ENCODE results near the gene OS9.

DNA sequence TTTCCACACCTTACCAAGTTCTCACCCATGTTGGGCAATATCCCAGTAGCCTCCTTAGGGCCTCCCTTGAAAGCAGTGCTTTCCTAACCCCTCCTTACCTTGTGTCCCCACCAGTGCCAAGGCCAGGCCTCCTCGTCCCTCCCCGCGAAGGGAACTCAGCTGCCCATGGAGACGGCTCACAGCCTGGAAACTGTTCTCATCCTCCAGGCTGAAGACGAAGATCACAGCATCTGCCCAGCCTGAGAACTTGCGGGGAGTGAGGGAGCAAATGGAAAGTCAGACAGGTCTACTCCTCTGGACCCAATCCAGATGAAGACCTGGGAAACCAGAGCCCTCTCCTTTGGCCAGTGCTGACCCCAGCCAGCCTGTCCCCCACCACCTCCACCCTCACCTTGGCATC is 40.0 kb downstream of the OS9 start:
- TF ChIP-seq PHF8 (IDR thresholded peaks at IDR 0.05; ENCODE audit: borderline replicate concordance, low read depth), result no peak
- TF ChIP-seq RAD21 (conservative IDR thresholded peaks at IDR 0.05 in 1 of 2, IDR thresholded peaks at IDR 0.05 in 1 of 2), result no peak
- TF ChIP-seq, protein P1, sequence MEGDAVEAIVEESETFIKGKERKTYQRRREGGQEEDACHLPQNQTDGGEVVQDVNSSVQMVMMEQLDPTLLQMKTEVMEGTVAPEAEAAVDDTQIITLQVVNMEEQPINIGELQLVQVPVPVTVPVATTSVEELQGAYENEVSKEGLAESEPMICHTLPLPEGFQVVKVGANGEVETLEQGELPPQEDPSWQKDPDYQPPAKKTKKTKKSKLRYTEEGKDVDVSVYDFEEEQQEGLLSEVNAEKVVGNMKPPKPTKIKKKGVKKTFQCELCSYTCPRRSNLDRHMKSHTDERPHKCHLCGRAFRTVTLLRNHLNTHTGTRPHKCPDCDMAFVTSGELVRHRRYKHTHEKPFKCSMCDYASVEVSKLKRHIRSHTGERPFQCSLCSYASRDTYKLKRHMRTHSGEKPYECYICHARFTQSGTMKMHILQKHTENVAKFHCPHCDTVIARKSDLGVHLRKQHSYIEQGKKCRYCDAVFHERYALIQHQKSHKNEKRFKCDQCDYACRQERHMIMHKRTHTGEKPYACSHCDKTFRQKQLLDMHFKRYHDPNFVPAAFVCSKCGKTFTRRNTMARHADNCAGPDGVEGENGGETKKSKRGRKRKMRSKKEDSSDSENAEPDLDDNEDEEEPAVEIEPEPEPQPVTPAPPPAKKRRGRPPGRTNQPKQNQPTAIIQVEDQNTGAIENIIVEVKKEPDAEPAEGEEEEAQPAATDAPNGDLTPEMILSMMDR (IDR thresholded peaks at IDR 0.05), result no peak
- TF ChIP-seq MAZ (IDR thresholded peaks at IDR 0.05; ENCODE audit: borderline replicate concordance, low read depth, low read length), result no peak
- no peak for TF ChIP-seq JUNB (IDR thresholded peaks at IDR 0.05)
- no peak for TF ChIP-seq EP300 (IDR thresholded peaks at IDR 0.05)
- TF ChIP-seq, protein P2, sequence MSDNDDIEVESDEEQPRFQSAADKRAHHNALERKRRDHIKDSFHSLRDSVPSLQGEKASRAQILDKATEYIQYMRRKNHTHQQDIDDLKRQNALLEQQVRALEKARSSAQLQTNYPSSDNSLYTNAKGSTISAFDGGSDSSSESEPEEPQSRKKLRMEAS (IDR thresholded peaks at IDR 0.05), result no peak
- TF ChIP-seq POLR2A (IDR thresholded peaks at IDR 0.05; ENCODE audit: low read length), result no peak
- TF ChIP-seq CBX8 (IDR thresholded peaks at IDR 0.05), result no peak
- TF ChIP-seq, protein P3, sequence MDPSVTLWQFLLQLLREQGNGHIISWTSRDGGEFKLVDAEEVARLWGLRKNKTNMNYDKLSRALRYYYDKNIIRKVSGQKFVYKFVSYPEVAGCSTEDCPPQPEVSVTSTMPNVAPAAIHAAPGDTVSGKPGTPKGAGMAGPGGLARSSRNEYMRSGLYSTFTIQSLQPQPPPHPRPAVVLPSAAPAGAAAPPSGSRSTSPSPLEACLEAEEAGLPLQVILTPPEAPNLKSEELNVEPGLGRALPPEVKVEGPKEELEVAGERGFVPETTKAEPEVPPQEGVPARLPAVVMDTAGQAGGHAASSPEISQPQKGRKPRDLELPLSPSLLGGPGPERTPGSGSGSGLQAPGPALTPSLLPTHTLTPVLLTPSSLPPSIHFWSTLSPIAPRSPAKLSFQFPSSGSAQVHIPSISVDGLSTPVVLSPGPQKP (IDR thresholded peaks at IDR 0.05; ENCODE audit: low read depth, low read length), result no peak
- no peak for TF ChIP-seq CBX2 (IDR thresholded peaks at IDR 0.05; ENCODE audit: borderline replicate concordance, low read depth)
- TF ChIP-seq ZC3H11A (IDR thresholded peaks at IDR 0.05), result no peak
- TF ChIP-seq JUN (IDR thresholded peaks at IDR 0.05), result no peak
- TF ChIP-seq CHD2 (IDR thresholded peaks at IDR 0.05; ENCODE audit: low read length, partially characterized antibody), result no peak

Data from A549 (cell line).